DMS153 treated with DMSO at 0.1 percent for 48 hours (cell line): ENCODE measurements around the gene TXNRD2.
"Not testable (repeated sequence)": the region's sequence is repeated elsewhere in the genome, so short reads cannot be mapped to it uniquely, and the experiment has no call there.

Experiments used
- DNase-seq: peaks from one replicate; lab custom pipeline; 2025; ENCODE audit not compliant: unreplicated experiment; lab: John Stamatoyannopoulos, UW

TXNRD2 gene

GRCh38 chr22:19951346-19951745 is 9.7 kb upstream of the TXNRD2 start:
- no peak for DNase-seq

GRCh38 chr22:19948057-19948760 is 6.6 kb upstream of the TXNRD2 start:
- no peak for DNase-seq

- DNase-seq = no peak
These were observed 1.7 kb upstream of the TXNRD2 start for GRCh38 chr22:19943082-19944026.

DNA sequence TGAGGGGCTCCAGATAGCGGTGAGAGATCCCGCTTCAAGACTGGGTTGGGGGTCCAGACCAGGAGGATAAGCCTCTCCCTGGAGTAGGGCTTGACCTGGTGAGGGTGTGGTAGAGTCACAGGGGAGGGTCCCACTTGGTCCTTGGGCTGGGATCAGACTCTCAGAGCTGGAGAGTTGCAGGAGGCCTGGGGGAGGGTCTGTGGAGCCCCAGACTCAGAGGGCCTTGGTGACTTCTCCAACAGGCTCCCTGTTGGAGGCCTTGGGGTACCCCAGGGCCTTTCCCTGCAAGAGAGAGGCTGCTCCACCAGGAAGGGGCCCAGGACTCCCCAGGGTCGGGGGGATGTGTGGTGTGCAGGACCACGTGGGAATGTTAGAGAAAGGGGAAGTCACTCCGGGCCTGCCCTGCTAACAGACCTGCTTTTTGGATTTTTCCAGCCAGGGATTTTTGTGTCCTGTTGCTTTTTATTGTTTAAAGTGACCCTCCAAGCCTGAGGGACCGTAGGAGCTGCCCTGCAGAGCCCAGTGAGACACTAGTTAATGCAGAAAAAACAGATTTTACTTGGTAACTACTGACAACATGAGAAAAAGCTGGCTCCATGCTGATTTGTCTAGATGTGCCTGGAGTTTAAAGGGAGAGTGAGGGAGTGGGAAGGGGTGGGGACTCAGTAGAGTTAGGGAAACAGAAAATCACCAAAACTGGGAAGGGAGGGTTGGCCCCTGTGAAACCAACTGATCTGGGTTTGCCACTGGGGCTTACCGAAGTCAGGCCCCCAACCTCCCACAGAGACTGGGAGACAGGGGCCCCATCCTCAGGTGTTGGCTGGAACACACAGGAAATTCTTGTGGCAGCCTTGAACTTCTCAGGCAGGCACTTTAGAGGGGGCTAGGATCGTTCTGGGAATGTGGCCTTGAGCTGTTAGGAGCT is 801 bp upstream of the TXNRD2 start:
- no peak for DNase-seq

DNA sequence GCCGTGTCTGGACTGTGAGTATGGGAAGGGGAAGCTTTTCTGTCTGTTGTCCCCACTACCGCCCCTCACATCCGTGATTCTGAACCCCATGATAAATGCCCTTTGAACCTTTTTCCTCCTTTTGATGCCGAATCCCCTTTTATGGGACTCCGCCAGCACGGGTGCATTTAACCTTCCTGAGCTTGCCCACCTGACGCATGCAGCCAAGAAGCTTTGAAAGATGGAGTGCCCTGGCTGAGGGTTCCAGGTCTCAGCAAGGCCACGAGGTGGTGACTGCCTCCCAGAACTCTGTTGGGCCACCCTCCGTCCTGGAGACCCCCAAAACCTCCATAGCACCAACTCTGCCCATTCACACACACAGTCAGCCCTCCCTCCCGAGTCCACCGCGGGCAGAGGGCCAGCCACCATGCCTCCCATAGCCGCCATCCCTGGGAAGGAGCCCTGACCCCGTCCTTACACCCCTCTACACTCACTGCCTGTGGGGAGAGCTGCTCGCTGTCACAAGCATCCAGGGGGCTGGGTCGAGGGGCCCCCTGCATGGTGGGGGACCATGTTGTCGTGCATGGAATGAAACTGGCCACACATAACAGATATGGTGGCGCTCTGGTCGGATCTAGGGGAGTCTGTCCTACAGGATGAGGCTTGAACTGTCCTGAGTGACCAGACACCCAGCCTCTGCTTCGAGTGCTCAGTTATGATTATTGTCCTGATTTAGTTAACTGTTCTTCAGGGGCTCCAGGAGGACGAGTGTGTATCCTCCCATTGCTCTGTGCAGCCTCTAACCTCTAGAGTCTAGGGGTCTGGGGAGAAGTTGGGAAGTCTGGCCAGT is 868 bp downstream of the TXNRD2 start:
- DNase-seq = no peak

GRCh38 chr22:19937616-19938473 is 3.8 kb downstream of the TXNRD2 start:
- DNase-seq = no peak

DNA sequence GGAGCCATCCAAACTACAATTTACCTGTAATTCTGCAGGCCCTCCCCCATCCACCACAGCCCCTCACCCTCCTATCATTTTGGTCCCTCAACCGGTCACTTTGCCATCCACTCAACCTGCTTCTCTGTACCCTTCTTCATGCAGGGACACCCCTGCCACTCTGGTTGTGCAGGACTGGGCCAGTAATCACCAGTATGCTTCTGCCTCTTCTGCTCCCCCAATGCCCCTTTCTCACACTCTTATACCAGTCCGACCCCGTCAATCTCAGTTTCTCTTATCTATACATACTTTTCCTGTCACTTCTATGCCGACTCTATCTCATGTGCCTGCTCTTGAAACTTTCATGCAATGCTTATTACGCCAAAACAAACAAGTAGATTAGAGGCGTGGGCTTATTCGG is 5.1 kb downstream of the TXNRD2 start:
- DNase-seq = no peak

DNA sequence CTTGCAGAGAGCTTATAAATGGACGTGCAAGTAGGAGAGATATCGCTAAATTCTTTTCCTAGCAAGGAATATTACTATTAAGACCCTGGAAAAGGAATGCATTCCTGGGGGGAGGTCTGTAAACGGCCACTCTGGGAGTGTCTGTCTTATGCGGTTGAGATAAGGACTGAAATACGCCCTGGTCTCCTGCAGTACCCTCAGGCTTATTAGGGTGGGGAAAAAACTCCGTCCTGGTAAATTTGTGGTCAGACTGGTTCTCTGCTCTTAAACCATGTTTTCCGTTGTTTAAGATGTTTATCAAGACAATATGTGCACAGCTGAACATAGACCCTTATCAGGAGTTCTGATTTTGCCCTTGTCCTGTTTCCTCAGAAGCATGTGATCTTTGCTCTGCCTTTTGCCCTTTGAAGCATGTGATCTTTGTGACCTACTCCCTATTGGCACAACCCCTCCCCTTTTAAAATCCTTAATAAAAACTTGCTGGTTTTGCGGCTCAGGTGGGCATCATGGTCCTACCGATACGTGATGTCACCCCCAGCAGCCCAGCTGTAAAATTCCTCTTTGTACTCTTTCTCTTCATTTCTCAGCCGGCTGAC is 6.4 kb downstream of the TXNRD2 start:
- DNase-seq = not testable (repeated sequence)

DNA sequence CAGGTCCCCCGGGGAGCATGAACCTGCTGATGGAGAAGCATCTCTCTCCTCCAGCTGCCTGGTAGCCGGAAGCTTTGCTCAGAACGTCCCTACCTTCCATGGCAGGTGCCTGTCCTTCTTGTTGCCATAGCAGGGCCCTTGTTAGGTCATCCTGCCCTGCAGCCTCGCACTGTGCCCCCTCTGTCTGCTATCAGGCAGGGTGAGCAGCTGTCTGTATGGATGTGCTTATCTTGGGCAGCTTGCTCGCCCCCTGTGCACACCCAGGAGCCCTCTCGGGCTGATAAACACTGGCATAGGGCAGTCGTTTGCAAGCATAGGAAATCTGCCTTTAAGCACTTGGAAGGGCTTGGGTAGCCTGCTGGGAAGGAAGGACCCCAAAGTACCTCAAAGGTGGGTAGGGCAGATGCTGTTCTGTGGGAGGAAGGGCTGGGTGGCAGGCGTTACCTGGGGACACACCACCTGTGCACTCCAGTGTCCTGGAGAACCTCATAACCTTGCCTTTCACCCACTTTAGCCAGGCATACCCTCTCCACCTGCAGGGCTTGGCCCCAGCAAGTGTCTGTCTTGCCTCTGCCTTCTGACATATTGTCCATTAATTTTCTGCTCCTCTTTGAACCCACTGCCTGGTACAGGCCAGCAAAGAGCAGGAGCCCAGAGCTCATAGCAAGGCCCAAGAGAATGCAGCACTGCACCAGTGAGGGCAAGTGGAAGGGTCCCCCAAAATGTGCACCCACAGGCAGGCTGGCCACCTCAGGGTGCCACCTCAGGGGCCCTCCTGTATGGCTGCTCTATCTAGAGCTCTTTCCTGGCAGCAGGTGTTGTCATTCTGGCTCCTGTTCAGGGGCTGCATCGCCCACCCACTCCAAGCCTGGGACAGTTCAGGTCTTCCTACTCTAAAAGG is 8.0 kb downstream of the TXNRD2 start:
- no peak for DNase-seq

GRCh38 chr22:19932367-19933206 is 9.0 kb downstream of the TXNRD2 start:
- no peak for DNase-seq

DNA sequence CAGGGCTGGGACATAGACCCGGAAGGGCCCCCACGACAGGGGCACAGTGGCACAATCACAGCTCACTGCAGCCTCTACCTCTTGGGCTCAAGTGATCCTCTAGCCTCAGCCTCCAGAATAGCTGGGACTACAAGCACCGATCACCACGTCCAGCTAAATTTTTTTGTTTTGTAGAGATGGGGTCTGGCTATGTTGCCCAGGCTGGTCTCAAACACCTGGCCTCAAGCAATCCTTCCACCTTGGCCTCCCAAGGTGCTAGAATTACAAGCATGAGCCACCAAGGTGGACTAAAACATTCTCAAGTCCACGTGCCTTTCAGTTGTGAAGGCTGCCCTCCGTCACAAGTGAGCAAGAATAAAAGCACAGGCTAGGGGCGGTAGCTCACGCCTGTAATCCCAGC is 10.1 kb downstream of the TXNRD2 start:
- DNase-seq = no peak

- no peak for DNase-seq
These were observed 10.8 kb downstream of the TXNRD2 start for GRCh38 chr22:19930551-19931486.

GRCh38 chr22:19929586-19930550 is 11.8 kb downstream of the TXNRD2 start:
- no peak for DNase-seq

DNA sequence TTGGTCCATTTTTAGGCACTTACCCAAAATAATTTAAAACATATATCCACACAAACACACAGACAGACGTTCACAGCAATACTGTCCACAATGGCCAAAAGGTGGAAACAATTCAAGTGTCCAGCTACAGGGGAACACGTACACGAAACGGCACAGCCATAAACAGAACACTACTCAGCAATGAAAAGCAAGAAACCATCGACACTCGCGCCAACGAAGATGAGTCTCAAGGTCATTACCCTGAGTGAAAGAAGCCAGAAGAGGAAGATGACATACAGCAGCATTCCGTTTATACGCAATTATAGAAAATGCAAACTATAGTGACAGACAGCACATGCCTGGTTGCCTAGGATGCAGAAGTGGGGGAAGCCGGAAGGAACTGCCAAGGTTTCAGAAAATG is 13.4 kb downstream of the TXNRD2 start:
- no peak for DNase-seq

DNA sequence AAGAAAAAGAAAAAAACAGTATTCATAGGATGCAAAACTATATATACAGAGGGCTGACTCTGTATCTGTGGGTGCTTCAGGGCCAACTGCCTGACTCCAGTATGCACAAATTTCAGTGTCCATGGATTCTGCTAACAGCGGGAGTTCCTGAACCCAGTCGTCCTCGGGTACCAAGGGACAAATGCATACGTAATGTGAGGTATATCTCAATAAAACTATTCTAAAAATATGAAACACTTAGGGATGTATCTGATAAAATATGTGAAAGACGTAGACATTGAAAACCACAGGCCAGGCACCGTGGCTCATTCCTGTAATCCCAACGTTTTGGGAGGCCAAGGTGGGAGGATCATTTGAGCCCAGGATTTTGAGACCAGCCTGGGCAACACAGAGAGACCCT is 13.9 kb downstream of the TXNRD2 start:
- no peak for DNase-seq
